CD4-positive, CD25-positive, alpha-beta regulatory T cell (primary cell): ENCODE results near the gene OTULINL. TPM values are rescaled to one million over a fixed set of nuclear protein-coding genes. Genes with fewer than 3 reads are reported as not detected.

Experiments used
- ATAC-seq, 2 donors: fragments of 150-1000 bp; cut with Tn5 transposase; one replicate each; pipeline ENCODE4 v1.10.0; 2021; ENCODE audit warnings: low read depth in 2 of 2, moderate number of reproducible peaks in 2 of 2, moderate library complexity in 1 of 2
- DNase-seq, 3 donors: peaks; one replicate each; pipeline versions ENCODE4 v3.0.0 to v3.0.0-alpha.2; 2012 to 2022; ENCODE audit warnings: mixed read lengths in 1 of 3
- H3K27ac ChIP-seq: one replicate; pipeline ENCODE4 v1.7.0; 2013; ENCODE audit warnings: mild to moderate bottlenecking, low read length; ENCODE audit not compliant: insufficient read depth, poor library complexity, severe bottlenecking
- H3K27me3 ChIP-seq: one replicate; pipeline ENCODE4 v1.7.0; 2013; ENCODE audit warnings: low read length; ENCODE audit not compliant: control insufficient read depth, insufficient read depth
- H3K36me3 ChIP-seq: one replicate; pipeline ENCODE4 v1.7.0; 2013; ENCODE audit warnings: mild to moderate bottlenecking, low read length, moderate library complexity; ENCODE audit not compliant: control insufficient read depth, insufficient read depth
- H3K4me1 ChIP-seq: 2 replicates; pipeline ENCODE4 v1.7.0; 2013; ENCODE audit warnings: mild to moderate bottlenecking, low read length; ENCODE audit not compliant: insufficient read depth, control insufficient read depth, poor library complexity, severe bottlenecking
- H3K4me3 ChIP-seq: one replicate; pipeline ENCODE4 v1.7.0; 2013; ENCODE audit warnings: low read depth, mild to moderate bottlenecking, low read length, moderate library complexity
- H3K9me3 ChIP-seq, 2 experiments: 1 replicate in 1 of 2; 2 replicates in 1 of 2; pipeline ENCODE4 v1.7.0; 2013; ENCODE audit warnings: low read length in 2 of 2, mild to moderate bottlenecking in 1 of 2, moderate library complexity in 1 of 2; ENCODE audit not compliant: control insufficient read depth in 2 of 2
- H3K27ac Mint-ChIP-seq, 3 donors: one replicate each; pipeline ENCODE4 v1.8.0; 2020 to 2022; ENCODE audit warnings: mild to moderate bottlenecking in 3 of 3, mixed read lengths in 3 of 3, moderate library complexity in 2 of 3
- H3K27me3 Mint-ChIP-seq: one replicate; pipeline ENCODE4 v1.8.0; 2022; ENCODE audit warnings: mild to moderate bottlenecking, mixed read lengths
- H3K36me3 Mint-ChIP-seq: one replicate; pipeline ENCODE4 v1.8.0; 2020; ENCODE audit warnings: mixed read lengths
- H3K4me1 Mint-ChIP-seq, 4 donors: one replicate each; pipeline ENCODE4 v1.8.0; 2020 to 2022; ENCODE audit warnings: mixed read lengths in 4 of 4, mild to moderate bottlenecking in 1 of 4
- H3K4me3 Mint-ChIP-seq, 4 donors: one replicate each; pipeline ENCODE4 v1.8.0; 2020 to 2022; ENCODE audit warnings: mild to moderate bottlenecking in 4 of 4, mixed read lengths in 4 of 4, moderate library complexity in 3 of 4
- H3K9me3 Mint-ChIP-seq, 7 donors: one replicate each; pipeline ENCODE4 v1.8.0; 2020 to 2022; ENCODE audit warnings: mixed read lengths in 7 of 7, mild to moderate bottlenecking in 3 of 7, moderate library complexity in 2 of 7
- polyA plus RNA-seq, 4 donors: library from polyadenylated mRNA; unstranded; fragments of 300-500 nt; fragmentation: Illumina TruSeq; gene quantifications; one replicate each; pipeline ENCODE4 v1.2.3, GENCODE V29; 2021
- total RNA-seq: library from RNA; stranded (reverse); gene quantifications from one replicate; pipeline ENCODE4 v1.2.3, GENCODE V29; 2022

OTULINL gene
- total and polyA plus RNA-seq, 5 donors from 2014 or later: 41.5 to 69.4 (median 49.9) TPM

DNA sequence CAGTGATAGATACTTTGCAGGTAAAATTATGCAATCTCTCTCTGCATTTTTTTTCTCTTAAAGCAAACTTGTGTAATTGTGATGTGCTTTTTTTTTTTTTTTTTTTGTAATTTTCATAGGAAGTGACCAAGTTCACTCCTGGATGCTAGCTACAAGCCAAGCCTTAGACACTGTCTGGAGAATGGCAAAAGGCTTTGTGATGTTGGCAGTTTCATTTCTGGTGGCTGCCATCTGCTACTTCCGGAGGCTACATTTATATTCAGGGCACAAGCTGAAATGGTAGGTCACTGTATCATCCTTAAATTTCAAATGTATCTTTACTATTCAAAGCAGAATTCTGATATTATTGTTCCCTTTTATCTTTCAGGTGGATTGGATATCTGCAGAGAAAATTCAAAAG, 19.3 kb downstream of the OTULINL start:
- peaks cover 38% of the 10 kb centered on the region for H3K36me3 ChIP-seq
- DNase-seq (no peak), ATAC-seq (no peak)
- H3K4me3 Mint-ChIP-seq: no peak overlapping the region
- H3K27ac ChIP-seq: no peak overlapping the region
- no peaks in the 10 kb centered on the region for H3K27me3 Mint-ChIP-seq
- H3K4me1 ChIP-seq: peaks cover 26% of the 10 kb centered on the region
- H3K9me3 Mint-ChIP-seq: no peaks in the 10 kb centered on the region
- H3K36me3 Mint-ChIP-seq: peaks cover 54% of the 10 kb centered on the region
- no peaks in the 10 kb centered on the region for H3K9me3 ChIP-seq
- peaks cover 22 to 55% (median 52%) of the 10 kb centered on the region in 4 donors for H3K4me1 Mint-ChIP-seq
- H3K27me3 ChIP-seq: no peaks in the 10 kb centered on the region
- H3K4me3 ChIP-seq: no peak overlapping the region
- H3K27ac Mint-ChIP-seq: no peak overlapping the region

DNA sequence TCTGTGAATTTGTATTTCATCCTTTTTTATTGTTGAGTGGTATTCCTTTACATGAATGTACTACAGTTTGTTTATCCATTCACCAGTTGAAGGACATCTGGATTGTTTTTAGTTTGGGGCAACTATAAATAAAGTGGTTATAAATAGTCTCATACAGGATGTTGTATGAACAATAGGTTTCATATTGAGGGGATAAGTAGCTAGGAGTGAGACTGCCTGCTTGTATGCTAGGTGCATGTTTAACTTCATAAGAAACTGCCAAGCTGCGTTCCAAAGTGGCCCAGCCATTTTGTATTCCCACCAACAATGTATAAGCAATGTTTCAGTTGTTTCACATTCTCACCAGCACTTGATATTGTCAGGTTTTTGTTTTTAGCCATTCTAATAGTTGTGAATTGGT, 21.5 kb downstream of the OTULINL start:
- H3K27ac Mint-ChIP-seq: no peak overlapping the region
- H3K4me3 ChIP-seq: no peak overlapping the region
- ATAC-seq (no peak), DNase-seq (no peak)
- no peaks in the 10 kb centered on the region for H3K27me3 ChIP-seq
- no peaks in the 10 kb centered on the region for H3K9me3 Mint-ChIP-seq
- H3K4me1 Mint-ChIP-seq: peaks cover 19 to 39% (median 29%) of the 10 kb centered on the region in 4 donors
- H3K36me3 ChIP-seq: peaks cover 54% of the 10 kb centered on the region
- H3K27me3 Mint-ChIP-seq: no peaks in the 10 kb centered on the region
- H3K4me1 ChIP-seq: peaks cover 3% of the 10 kb centered on the region
- H3K9me3 ChIP-seq: no peaks in the 10 kb centered on the region
- H3K36me3 Mint-ChIP-seq: peaks cover 56% of the 10 kb centered on the region
- no peak overlapping the region for H3K4me3 Mint-ChIP-seq
- H3K27ac ChIP-seq: no peak overlapping the region

DNA sequence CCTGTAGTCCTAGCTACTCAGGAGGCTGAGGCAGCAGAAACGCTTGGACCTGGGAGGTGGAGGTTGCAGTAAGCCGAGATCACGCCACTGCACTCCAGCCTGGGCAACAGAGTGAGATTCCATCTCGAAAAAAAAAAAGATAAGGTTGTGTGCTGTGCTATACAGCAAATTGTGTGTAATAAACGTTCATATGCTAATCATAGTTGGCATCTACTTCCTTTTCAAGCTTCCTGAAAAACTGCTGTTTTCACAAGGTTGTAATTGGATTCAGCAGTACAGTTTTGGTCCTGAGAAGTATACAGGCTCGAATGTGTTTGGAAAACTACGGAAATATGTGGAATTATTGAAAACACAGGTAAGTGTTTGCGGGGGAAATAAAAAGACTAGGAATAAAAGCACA, 25.5 kb downstream of the OTULINL start:
- no peak overlapping the region for H3K4me3 ChIP-seq
- ATAC-seq: no peak
- Mint-ChIP-seq H3K4me3 (no peak overlapping the region), H3K27ac (no peak overlapping the region), H3K4me1 (peaks cover 8 to 25% (median 14%) of the 10 kb centered on the region in 4 donors), H3K27me3 (no peaks in the 10 kb centered on the region), H3K9me3 (no peaks in the 10 kb centered on the region), H3K36me3 (peaks cover 74% of the 10 kb centered on the region)
- H3K27me3 ChIP-seq: no peaks in the 10 kb centered on the region
- H3K36me3 ChIP-seq: peaks cover 80% of the 10 kb centered on the region
- DNase-seq: no peak
- no peak overlapping the region for H3K27ac ChIP-seq
- no peaks in the 10 kb centered on the region for H3K9me3 ChIP-seq
- no peaks in the 10 kb centered on the region for H3K4me1 ChIP-seq

DNA sequence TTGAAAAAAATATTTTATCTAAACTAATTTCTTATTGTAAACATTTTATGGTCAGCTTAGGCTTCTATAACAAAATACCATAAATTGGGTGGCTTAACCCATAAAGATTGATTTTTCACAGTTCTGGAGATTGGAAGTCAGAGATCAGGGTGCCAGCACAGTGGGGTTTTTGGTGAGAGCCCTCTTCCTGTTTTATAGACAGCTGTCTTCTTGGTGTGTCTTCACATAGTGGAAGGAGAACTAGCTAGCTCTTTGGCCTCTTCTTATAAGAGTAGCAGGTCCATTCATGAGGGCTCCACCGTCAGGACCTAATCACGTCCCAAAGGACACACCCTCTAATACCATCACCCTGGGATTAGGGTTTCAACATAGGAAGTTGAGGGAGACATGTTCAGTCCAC, 26.6 kb downstream of the OTULINL start:
- Mint-ChIP-seq H3K36me3 (peaks cover 71% of the 10 kb centered on the region), H3K27ac (no peak overlapping the region), H3K4me3 (no peak overlapping the region), H3K27me3 (no peaks in the 10 kb centered on the region), H3K9me3 (no peaks in the 10 kb centered on the region), H3K4me1 (peaks cover 4 to 18% (median 8%) of the 10 kb centered on the region in 4 donors)
- Histone ChIP-seq H3K4me1 (no peaks in the 10 kb centered on the region), H3K36me3 (peaks cover 78% of the 10 kb centered on the region), H3K4me3 (no peak overlapping the region), H3K9me3 (no peaks in the 10 kb centered on the region), H3K27me3 (no peaks in the 10 kb centered on the region), H3K27ac (no peak overlapping the region)
- ATAC-seq (no peak), DNase-seq (no peak)

DNA sequence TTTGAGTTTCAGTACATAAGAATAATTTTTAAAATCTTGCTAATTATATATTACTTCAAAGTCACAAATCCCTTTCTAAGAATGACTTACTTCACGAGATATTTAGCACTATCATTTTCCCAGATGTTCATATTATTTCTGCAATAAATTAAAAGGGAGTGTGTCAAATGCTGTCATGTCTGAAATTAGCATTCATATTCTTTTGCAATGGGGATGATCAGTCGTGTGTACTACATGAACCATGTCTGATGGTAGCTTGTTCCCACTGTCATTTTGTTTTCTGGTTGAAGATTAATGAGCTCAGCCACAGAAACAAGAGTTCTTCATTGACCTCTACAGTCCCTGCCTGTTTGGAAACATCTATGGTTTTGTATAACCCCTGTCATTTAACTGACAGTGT, 30.1 kb downstream of the OTULINL start:
- H3K27ac Mint-ChIP-seq: no peak overlapping the region

DNA sequence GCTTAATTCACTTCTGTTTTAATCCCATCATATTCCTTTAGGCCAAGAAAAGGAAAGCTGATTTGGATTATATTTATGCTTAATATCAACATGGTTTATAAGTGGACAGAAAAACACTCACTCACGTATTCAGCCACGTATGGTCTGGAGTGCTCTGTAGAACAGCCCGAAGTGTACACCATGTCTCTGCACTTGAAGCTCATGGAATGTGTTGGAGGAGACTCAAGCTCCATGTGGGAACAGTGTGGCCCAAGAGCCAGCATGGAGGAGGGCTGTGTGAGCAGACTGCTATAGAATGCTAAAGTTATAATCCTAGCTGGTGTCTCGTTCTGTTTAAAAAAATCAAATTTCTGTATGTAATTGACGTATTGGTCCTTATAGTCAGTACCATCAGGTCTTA, 32.9 kb downstream of the OTULINL start:
- no peak overlapping the region for H3K4me3 ChIP-seq
- ATAC-seq (no peak), DNase-seq (no peak)
- Mint-ChIP-seq H3K27me3 (no peaks in the 10 kb centered on the region), H3K4me1 (peaks cover 0 to 8% (median 2%) of the 10 kb centered on the region in 4 donors), H3K27ac (no peak overlapping the region), H3K9me3 (no peaks in the 10 kb centered on the region), H3K4me3 (no peak overlapping the region), H3K36me3 (peaks cover 70% of the 10 kb centered on the region)
- H3K27ac ChIP-seq: no peak overlapping the region
- H3K36me3 ChIP-seq: peaks cover 74% of the 10 kb centered on the region
- H3K27me3 ChIP-seq: no peaks in the 10 kb centered on the region
- H3K4me1 ChIP-seq: no peaks in the 10 kb centered on the region
- H3K9me3 ChIP-seq: no peaks in the 10 kb centered on the region

More for the DNA sequence above, 30.1 kb downstream of the OTULINL start:
- H3K9me3 Mint-ChIP-seq: no peaks in the 10 kb centered on the region
- H3K27ac ChIP-seq: no peak overlapping the region
- peaks cover 88% of the 10 kb centered on the region for H3K36me3 ChIP-seq
- no peak overlapping the region for H3K4me3 ChIP-seq
- H3K27me3 Mint-ChIP-seq: no peaks in the 10 kb centered on the region
- ATAC-seq (no peak), DNase-seq (no peak)
- H3K27me3 ChIP-seq: no peaks in the 10 kb centered on the region
- H3K4me1 Mint-ChIP-seq: peaks cover 0 to 12% (median 4%) of the 10 kb centered on the region in 4 donors
- H3K4me3 Mint-ChIP-seq: no peak overlapping the region
- no peaks in the 10 kb centered on the region for H3K4me1 ChIP-seq
- peaks cover 76% of the 10 kb centered on the region for H3K36me3 Mint-ChIP-seq
- H3K9me3 ChIP-seq: no peaks in the 10 kb centered on the region

DNA sequence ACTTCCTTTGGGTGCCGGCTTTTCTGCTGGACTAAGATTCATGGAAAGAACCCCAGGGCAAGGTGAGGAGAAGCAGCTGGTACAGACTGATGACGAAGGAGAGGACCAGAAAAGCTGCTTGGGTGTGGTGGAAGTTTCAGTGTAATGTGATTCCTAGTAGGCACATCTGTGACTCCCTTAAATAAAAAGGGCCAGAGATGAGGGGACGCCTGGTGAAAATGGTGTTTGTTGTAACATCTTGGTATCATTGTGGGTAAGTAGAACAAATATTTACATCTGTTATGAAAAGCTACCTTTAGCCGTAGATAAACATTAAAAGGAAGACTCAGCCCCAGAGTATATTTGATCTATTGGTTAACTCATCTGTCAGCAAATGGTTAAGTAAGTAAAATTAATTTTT, 33.8 kb downstream of the OTULINL start:
- Histone ChIP-seq H3K36me3 (peaks cover 68% of the 10 kb centered on the region), H3K4me1 (no peaks in the 10 kb centered on the region), H3K4me3 (no peak overlapping the region), H3K27me3 (no peaks in the 10 kb centered on the region), H3K27ac (no peak overlapping the region), H3K9me3 (peaks cover 0 to 2% of the 10 kb centered on the region in 2 experiments)
- DNase-seq (no peak), ATAC-seq (no peak)
- Mint-ChIP-seq H3K9me3 (peaks cover 0 to 6% (median 0%) of the 10 kb centered on the region in 7 donors), H3K27me3 (no peaks in the 10 kb centered on the region), H3K4me1 (peaks cover 0 to 8% (median 2%) of the 10 kb centered on the region in 4 donors), H3K4me3 (no peak overlapping the region), H3K27ac (no peak overlapping the region), H3K36me3 (peaks cover 63% of the 10 kb centered on the region)

DNA sequence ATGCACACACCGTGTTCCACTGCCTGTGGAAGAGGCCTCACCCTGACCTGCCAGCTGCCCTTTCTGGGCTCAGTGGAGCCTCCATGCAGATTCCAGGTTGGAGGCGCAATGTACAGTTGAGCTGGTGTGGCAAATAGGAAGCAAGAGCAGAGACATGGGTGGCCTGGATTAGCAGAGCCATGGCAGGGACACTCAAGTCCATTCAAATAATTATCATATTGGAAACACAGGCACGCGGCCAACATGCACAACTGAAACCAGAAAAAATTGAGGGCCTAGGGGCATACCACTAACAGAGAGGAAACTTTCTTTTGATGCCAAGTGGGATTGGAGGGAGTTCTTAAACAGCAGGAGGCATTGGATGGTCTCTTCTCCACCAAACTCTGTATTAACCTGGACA, 35.8 kb downstream of the OTULINL start:
- Histone ChIP-seq H3K27ac (no peak overlapping the region), H3K27me3 (no peaks in the 10 kb centered on the region), H3K9me3 (peaks cover 6% of the 10 kb centered on the region in 2 experiments), H3K36me3 (peaks cover 49% of the 10 kb centered on the region), H3K4me1 (no peaks in the 10 kb centered on the region), H3K4me3 (no peak overlapping the region)
- Mint-ChIP-seq H3K27me3 (no peaks in the 10 kb centered on the region), H3K27ac (no peak overlapping the region), H3K4me3 (no peak overlapping the region), H3K4me1 (peaks cover 0 to 4% (median under 1%) of the 10 kb centered on the region in 4 donors), H3K9me3 (peaks cover 0 to 15% (median 3%) of the 10 kb centered on the region in 7 donors), H3K36me3 (peaks cover 46% of the 10 kb centered on the region)
- ATAC-seq (no peak), DNase-seq (no peak)
